GM12873 (cell line): ENCODE results near the gene TRIM17.

Experiments used
- TF ChIP-seq, protein P1 (sequence below): IDR thresholded peaks from 2 replicates; pipeline ENCODE4 v1.5.1; 2012; ENCODE audit warnings: low read depth, mild to moderate bottlenecking, moderate library complexity, low read length, control low read depth; ENCODE audit not compliant: insufficient read depth; ENCODE audit errors: missing control alignments

The TRIM17 gene

DNA sequence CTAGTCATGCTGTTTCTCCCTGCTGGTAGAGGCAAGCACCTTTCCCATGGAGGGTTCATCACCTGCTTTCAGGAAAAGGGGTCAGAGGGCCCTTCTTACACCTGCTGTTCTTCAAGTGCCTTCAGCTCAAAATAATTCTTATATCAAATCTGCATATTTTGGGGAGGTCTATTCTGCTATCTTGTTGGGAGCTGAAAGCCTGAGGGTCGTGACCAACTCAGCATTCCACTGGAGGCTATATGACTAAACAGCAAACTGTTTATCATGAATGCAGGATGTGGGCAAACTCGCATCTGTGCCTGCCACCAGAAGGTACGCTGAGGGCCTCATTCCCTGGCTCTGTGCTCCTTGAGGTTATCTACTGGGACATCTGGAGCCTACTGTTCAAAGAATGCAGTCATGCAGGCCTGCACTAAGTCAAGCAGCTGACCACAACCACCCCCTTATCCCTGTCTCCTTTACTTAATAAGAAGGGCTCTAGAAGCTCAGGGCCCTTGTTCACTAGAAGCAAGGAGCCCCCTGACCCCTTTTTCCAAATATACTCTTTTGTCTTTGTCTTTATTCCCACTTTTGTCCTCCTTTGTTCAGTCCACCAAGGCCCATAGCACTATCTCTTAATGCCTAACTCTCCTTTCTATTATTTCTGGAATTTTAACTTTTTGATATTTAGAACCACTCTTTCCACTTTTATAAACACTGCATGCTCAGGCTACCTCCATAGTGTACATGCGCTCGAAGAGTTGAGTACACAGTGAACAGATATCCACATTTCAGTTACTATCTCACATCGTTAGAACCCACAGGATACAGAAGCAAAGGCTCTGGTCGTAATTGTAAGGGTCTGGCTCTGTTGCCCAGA, 4.5 kb upstream of the TRIM17 start:
- TF ChIP-seq, protein P1, sequence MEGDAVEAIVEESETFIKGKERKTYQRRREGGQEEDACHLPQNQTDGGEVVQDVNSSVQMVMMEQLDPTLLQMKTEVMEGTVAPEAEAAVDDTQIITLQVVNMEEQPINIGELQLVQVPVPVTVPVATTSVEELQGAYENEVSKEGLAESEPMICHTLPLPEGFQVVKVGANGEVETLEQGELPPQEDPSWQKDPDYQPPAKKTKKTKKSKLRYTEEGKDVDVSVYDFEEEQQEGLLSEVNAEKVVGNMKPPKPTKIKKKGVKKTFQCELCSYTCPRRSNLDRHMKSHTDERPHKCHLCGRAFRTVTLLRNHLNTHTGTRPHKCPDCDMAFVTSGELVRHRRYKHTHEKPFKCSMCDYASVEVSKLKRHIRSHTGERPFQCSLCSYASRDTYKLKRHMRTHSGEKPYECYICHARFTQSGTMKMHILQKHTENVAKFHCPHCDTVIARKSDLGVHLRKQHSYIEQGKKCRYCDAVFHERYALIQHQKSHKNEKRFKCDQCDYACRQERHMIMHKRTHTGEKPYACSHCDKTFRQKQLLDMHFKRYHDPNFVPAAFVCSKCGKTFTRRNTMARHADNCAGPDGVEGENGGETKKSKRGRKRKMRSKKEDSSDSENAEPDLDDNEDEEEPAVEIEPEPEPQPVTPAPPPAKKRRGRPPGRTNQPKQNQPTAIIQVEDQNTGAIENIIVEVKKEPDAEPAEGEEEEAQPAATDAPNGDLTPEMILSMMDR = no peak

DNA sequence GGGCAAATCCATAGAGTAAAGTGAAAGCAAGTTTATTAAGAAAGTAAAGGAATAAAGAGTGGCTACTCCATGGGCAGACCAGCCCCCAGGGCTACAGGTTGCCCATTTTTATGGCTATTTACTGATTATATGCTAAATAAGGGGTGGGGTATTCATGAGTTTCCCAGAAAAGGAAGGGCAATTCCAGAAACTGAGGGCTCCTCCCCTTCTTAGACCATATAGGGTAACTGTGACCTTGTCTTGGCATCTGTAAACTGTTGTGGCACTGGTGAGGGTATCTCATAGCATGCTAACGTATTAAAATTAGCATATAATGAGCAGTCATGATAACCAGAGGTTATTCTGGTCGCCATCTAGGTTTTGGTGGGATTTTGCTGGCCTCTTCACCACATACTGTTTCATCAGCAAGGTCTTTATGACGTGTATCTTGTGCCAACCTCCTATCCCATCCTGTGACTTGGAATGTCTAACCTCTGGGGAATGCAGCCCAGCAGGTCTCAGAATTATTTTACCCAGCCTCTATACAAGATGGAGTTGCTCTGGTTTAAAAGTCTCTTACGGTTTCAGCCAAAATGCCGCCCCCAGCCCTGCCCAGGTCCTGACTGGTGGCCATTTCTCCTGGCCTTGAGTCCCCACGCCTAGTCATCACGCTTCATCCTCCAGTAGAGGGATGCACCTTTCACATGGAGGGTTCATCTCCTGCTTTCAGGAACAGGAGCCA, 982 bp upstream of the TRIM17 start:
- TF ChIP-seq, protein P1 = no peak

DNA sequence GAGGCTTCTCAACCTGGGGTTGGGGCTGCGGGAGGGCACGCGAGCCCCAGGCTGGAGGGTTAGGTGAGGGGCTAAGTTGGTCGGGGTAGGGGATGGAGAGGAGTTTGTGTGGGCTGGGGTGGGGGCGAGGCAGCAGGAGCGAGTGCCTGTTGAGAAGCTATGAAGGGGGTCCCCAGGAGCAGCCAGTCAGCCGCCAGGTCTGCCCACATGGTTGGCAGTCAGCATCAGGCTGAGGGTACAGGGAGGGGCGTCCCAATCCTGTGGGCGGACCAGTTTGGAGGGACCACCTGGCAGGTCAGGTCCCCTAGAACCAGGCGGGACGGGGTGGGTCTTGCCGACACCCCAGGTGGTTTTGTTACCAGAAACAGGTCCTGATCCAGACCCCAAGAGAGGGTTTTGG, 400 bp upstream of the TRIM17 start:
- TF ChIP-seq, protein P1 = no peak

DNA sequence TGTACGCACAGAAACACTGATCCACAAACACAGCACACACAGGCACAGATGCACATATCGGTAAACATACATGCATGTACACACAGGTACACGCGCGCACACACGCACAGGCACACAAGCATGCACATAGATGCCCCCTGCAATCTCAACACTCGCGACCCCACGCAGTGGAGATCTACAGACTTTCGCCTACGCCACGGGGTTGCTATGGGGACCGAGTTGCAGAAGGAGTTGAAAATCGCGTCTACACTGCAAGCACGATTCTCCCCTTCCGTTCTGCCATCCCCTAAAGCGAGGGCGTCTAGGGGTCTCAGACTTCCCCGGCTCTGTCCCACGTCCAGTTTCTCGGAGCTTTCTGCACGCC, 826 bp downstream of the TRIM17 start:
- TF ChIP-seq, protein P1 = no peak

DNA sequence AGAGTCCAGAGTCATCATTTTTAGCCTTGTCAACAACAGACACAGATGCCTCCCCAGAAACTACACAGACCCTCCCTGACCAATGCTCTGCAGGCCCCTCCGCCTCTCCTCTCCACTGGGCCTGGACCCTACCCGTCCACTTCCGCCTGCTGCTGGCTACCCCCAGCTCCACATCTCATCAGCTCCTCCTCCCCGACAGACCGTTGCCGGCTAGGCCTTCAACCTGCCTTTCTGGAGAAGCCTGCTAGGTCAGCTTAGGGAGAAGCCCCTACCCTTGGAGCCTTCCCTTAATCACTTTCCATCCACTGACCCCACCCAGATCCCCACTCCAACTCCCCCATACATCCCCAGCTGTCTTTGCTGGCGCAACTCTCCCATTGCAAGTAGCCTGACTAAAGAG, 1.4 kb downstream of the TRIM17 start:
- TF ChIP-seq, protein P1 = no peak

DNA sequence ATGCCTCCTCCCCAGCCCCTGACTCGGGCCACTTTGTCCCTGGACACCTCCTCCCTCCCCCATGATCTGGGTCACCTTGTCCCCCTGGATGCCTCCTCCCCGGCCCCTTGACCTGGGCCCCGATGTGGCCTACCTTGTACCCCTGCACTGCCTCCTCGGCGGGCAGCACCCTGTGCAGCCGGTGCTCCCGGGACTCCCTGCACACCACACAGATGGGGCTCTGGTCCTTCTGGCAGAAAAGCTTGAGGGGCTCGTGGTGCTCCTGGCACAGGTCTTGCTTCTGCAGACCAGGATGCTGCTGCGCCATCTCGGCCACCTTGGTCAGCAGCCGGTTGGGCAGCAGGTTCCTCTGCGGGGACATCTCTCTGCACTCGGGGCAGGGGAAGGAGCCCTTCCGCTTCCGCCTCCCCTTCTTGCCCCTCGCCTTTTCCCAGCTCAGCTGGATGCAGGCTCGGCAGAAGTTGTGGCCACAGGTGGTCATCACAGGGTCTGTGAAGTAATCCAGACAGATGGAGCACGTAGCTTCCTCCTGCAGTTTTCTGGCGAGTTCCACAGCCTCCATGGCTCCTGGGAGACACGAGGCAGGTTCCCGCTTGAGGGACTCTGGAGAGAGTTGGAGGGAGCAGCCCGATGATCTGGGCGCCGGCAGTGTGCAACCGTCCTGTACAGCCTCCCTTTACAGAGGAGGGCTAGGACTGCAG, 2.0 kb downstream of the TRIM17 start:
- TF ChIP-seq, protein P1 = no peak
